ENCODE data around the gene MBTPS1. TPM values are rescaled to one million over a fixed set of nuclear protein-coding genes. Genes with fewer than 3 reads are reported as not detected.
A peak's percentile ranks its signal among the peaks of the same experiment; 100 is the strongest.

Gene MBTPS1
- total RNA-seq, 1 donor from 2014 or later, result 95.6 TPM

GRCh38 chr16:84111525-84111924, 5.2 kb downstream of the MBTPS1 start:
- DNase-seq (ENCODE audit: low spot score in 2 of 2), result no peak
- intact Hi-C loops (cut with DNase I), result loop anchor here (10.0 kb wide), 1 partner anchor 393 kb away; the partner anchor contains the start of gene MEAK7
- peaks cover 0 to 8% of the 10 kb centered on the region in 2 donors for H3K4me1 ChIP-seq
- H3K27me3 ChIP-seq, result no peaks in the 10 kb centered on the region
- H3K4me3 ChIP-seq, result no peak overlapping the region
- H3K9me3 ChIP-seq, result no peaks in the 10 kb centered on the region
- no peak overlapping the region for H3K27ac ChIP-seq
- H3K36me3 ChIP-seq, result peaks cover 7 to 13% of the 10 kb centered on the region in 2 donors
- TF ChIP-seq, protein P1, sequence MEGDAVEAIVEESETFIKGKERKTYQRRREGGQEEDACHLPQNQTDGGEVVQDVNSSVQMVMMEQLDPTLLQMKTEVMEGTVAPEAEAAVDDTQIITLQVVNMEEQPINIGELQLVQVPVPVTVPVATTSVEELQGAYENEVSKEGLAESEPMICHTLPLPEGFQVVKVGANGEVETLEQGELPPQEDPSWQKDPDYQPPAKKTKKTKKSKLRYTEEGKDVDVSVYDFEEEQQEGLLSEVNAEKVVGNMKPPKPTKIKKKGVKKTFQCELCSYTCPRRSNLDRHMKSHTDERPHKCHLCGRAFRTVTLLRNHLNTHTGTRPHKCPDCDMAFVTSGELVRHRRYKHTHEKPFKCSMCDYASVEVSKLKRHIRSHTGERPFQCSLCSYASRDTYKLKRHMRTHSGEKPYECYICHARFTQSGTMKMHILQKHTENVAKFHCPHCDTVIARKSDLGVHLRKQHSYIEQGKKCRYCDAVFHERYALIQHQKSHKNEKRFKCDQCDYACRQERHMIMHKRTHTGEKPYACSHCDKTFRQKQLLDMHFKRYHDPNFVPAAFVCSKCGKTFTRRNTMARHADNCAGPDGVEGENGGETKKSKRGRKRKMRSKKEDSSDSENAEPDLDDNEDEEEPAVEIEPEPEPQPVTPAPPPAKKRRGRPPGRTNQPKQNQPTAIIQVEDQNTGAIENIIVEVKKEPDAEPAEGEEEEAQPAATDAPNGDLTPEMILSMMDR (IDR thresholded peaks at IDR 0.05), result no peak

DNA sequence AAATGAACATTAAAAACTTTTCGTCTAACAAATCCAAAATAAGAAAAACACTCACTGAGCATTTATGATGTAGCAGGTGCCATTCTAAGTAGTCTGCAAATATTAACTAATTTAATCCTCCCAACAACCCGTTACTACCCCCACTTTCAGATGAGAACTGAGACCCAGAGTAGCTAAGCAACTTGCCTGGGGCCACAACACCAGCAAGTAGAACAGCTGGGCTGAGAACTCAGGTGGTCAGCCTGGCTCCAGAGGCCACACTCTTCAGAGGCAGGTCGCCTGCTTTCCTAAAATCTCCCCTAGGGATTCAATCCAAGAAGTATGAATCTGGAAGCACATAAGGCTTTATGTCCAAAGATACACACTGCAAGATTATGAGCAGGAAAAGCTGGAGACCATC, 6.2 kb downstream of the MBTPS1 start:
- H3K36me3 ChIP-seq, result peaks cover 10 to 16% of the 10 kb centered on the region in 2 donors
- no peak for DNase-seq (ENCODE audit: low spot score in 2 of 2)
- intact Hi-C loops (cut with DNase I), result loop anchor here (10.0 kb wide), 1 partner anchor 394 kb away; the partner anchor contains the start of gene MEAK7
- H3K9me3 ChIP-seq, result no peaks in the 10 kb centered on the region
- no peak overlapping the region for H3K27ac ChIP-seq
- peaks cover 0 to 8% of the 10 kb centered on the region in 2 donors for H3K4me1 ChIP-seq
- TF ChIP-seq, protein P1 (IDR thresholded peaks at IDR 0.05), result no peak
- no peaks in the 10 kb centered on the region for H3K27me3 ChIP-seq
- H3K4me3 ChIP-seq, result no peak overlapping the region

GRCh38 chr16:84109598-84110335, 7.0 kb downstream of the MBTPS1 start:
- no peak for DNase-seq (ENCODE audit: low spot score in 2 of 2)
- Histone ChIP-seq H3K36me3 (peaks cover 10 to 16% of the 10 kb centered on the region in 2 donors), H3K4me1 (peaks cover 0 to under 1% of the 10 kb centered on the region in 2 donors), H3K27ac (peak overlapping the region in 1 of 2 donors; percentile 25), H3K27me3 (no peaks in the 10 kb centered on the region), H3K9me3 (no peaks in the 10 kb centered on the region), H3K4me3 (no peak overlapping the region)
- intact Hi-C loops (cut with DNase I), result loop anchor here (10.0 kb wide), 1 partner anchor 395 kb away; the partner anchor contains the start of gene MEAK7
- TF ChIP-seq, protein P1 (IDR thresholded peaks at IDR 0.05), result no peak

GRCh38 chr16:84107921-84108320, 8.8 kb downstream of the MBTPS1 start:
- Histone ChIP-seq H3K4me3 (no peak overlapping the region), H3K4me1 (no peaks in the 10 kb centered on the region), H3K36me3 (peaks cover 10 to 16% of the 10 kb centered on the region in 2 donors), H3K9me3 (no peaks in the 10 kb centered on the region), H3K27me3 (no peaks in the 10 kb centered on the region), H3K27ac (no peak overlapping the region)
- TF ChIP-seq, protein P1 (IDR thresholded peaks at IDR 0.05), result no peak
- DNase-seq (ENCODE audit: low spot score in 2 of 2), result no peak
- intact Hi-C loops (cut with DNase I), result no loop called here

DNA sequence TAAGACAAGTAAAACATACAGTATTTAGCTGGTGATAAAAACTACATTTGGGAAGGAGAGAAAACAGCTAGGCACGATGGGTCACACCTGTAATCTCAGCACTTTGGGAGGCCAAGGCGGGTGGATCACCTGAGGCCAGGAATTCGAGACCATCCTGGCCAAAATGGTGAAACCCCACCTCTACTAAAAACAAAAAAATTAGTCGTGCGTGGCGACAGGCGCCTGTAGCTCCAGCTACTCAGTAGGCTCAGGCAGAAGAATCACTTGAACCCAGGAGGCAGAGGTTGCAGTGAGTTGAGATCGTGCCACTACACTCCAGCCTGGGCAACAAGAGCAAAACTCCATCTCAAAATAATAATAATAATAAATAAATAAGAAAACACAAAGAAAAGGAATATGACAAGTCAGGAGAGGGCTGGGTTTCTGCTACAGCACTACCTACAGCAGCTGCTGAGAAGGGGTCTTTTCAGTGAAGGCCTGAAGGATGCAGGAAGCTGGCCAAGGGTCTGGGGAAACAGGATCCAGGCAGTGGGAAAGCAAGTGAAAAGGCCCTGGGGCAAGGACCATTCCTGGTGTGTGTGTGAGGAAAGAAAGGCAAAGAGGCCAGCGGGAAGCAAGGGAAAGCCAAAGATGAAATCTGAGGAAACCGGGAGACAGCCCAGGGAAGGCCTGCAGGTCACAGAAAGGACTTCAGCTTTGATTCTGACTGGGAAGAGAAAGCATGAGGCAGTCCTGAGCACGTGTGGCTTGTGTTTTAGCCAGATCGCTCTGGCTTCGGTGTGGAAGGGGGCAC, 10.6 kb downstream of the MBTPS1 start:
- TF ChIP-seq, protein P1 (IDR thresholded peaks at IDR 0.05), result no peak
- no peak for DNase-seq (ENCODE audit: low spot score in 2 of 2)
- Histone ChIP-seq H3K4me3 (no peak overlapping the region), H3K27ac (no peak overlapping the region), H3K4me1 (no peaks in the 10 kb centered on the region), H3K27me3 (no peaks in the 10 kb centered on the region), H3K9me3 (no peaks in the 10 kb centered on the region), H3K36me3 (peaks cover 14 to 17% of the 10 kb centered on the region in 2 donors)
- intact Hi-C loops (cut with DNase I), result no loop called here

All from ascending aorta (tissue), 2 donors.